SH-SY5Y (cell line): Measurements from ENCODE around the gene TERT.

ENCODE experiments used
- GATA2 ChIP-seq: IDR thresholded peaks from 2 replicates; pipeline ENCODE4 v1.6.1; 2011; ENCODE audit warnings: mild to moderate bottlenecking, low read depth, low read length
- GATA3 ChIP-seq: IDR thresholded peaks from 2 replicates; pipeline ENCODE4 v1.6.1; 2011; ENCODE audit warnings: low read depth, mild to moderate bottlenecking, low read length, moderate library complexity

DNA sequence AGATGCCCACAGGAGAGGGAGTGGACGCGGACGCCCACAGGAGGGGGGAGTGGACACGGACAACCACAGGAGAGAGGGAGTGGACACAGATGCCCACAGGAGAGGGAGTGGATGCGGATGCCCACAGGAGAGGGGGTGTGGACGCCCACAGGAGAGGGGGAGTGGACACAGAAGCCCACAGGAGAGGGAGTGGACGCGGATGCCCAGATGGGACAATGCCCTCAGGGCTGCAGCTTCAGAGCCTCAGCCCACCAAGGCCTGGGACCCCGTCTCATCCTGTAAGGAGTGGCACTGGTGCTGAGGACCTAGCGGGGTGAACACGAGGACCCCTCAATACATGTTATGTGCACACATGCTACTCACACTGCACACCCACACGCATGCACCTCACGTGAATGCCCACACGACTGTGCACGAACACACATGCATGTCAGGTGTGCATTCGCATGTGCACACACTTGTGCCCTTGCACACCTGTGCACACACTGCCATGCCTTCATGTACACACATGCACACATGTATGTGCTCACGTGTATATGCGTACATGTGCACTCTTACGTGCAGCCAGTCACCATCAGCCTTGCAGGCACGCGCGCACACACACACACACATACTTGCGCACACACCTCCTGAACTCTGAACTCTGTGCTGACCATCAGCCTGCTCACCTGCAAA is 34.9 kb downstream of the TERT start:
- TF ChIP-seq GATA2 (no peak), GATA3 (no peak)
